GM19035 (cell line): ENCODE data around the gene AGPS.

Source experiments
- ATAC-seq: cut with Tn5 transposase; IDR thresholded peaks from one replicate; pipeline ENCODE4 v1.9.1; 2021; ENCODE audit not compliant: unreplicated experiment

The AGPS gene

DNA sequence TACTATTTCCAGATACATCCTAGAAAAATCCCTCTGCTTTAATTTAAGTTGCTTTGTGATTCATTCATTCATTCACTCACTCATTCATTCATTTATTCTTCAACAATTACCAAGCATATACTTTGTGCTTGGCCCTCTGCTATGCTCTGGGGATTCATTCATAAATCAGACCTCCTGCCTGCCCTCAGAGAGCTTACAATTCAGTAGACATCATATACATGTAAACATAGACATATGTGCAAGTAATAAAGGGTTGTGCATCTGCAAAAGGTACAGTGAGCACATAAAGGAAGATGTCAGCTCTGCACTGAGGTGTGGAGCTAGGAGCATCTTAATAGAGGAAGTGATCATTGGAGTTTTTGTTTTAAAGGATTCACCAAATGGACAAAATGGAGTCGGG is 189.4 kb downstream of the AGPS start:
- no peak for ATAC-seq

DNA sequence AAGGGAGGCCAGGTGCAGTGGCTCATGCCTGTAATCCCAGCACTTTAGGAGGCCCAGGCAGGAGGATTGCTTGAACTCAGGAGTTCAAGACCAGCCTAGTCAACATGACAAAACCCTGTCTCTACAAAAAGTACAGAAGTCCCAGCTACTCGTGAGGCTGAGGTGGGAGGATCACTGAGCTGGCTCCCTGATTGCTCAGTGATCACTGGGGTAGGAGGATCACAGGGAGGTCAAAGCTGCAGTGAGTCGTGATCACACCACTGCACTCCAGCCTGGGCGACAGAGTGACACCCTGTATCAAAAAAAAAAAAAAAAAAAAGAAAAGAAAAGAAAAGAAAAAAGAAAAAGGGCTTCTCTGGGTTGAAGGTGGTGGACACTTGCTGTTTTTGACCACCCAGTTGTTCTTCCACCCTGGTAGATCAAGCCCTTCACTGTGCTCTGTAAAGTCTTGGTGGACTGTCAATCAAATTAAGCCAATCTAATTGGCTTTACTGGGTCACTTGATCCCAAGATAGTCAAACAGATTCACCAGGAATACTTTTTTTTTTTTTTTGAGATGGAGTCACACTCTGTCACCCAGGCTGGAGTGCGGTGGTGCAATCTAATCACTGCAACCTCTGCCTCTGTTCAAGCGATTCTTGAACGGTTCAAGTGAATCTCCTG is 191.6 kb downstream of the AGPS start:
- no peak for ATAC-seq

DNA sequence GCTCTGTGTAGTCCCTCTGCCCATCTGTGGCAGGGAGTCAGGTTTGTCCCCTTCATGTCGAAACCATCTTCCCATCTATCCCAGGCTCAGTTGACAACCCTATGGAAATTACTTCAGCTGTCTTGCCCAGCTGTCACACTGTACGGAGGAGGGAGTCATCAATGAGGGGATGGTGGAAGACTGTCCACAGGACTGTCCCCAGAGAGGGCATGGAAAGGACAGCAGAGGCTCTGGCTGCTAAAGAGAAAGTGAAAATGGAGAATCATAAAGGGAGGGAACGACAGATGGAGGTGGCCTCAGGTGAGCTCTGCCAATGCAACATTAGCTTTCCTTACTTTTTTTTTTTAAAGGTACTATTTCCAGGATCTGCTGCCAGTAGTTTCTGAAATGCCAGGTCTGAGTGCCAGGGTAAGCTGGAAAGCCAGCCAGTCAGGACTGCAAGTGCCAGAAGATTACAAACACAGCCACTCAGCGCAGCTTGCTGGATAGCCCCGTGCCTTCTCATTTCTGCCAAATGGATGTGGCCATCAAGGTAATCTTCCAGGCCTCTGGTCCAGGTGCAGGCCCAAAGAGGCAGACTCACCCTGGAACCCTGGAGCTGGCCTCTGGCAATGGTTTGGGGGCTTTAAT is 192.8 kb downstream of the AGPS start:
- ATAC-seq: no peak

DNA sequence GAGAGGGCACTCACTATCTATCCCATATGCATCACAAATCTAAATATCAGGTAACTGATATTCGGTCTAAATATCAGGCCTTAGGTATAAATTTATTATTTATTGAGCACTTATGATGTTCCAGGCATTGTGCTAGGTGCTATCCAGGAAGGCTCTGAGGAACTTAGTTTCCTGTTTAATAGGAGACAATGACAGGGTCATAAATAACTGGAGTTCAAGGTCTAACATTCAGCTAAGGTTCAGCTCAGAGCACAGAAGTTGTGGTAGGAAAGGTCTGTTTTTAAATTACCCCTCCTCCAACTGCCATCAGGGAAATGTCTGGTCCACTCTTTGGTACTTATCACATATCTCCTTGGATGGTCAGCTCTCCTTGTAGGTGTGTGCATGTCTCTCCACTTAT is 193.6 kb downstream of the AGPS start:
- no peak for ATAC-seq

DNA sequence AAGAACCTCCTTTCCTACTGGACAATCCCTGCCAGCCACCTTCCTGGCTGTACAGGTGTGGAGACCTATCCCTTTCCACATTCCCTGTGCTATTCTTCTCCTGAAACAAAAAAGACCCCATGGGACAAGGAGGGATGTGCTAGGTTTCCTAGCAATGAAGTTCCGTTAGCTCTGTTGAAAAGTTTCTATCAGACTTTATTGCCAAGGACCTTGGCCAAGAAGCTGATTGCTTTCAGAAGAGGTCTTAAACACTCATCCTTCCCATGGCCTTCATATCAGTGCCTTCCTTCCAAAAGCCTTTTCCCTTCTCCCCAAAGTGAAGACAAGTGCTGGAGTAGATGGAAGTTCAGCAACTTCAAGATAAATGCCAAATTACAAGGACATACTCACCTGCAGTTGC is 194.8 kb downstream of the AGPS start:
- no peak for ATAC-seq

DNA sequence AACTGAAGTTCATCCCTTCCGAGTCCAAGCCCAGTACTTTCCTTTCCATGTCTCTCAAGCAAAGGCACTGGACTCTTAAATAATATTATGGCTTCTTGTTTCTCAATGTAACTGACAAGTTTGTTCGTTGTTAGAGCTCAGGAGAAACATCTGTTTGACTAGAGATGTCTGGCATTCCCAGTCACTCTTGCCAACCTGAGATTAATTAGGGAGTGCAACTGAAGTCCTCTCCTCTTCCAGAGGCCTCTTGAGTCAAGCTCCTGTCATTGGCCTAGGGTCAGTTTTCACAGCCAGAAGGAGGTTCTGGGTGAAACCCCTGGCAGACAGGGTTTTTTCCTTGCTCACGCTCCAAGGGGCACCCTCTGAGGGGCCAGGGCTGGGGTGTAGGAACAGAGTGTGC is 196.1 kb downstream of the AGPS start:
- no peak for ATAC-seq

DNA sequence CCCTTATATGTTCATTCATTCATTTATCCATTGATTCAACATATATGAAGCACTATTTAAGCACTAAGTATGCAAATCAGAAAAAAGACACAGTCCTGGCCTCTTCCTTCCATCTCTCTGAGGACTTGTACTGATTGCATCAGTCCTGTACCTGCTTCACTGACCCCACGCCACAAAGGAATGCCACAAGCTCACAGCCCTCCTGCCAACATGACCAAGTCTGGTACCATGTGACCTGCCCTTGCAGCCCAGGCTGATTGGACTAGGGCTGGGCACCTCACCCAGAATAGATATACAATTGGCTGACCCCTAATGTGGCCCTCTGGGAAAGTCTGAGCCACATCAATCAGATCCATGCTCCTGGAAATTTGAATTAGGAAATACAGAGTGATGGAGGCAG is 196.6 kb downstream of the AGPS start:
- no peak for ATAC-seq

DNA sequence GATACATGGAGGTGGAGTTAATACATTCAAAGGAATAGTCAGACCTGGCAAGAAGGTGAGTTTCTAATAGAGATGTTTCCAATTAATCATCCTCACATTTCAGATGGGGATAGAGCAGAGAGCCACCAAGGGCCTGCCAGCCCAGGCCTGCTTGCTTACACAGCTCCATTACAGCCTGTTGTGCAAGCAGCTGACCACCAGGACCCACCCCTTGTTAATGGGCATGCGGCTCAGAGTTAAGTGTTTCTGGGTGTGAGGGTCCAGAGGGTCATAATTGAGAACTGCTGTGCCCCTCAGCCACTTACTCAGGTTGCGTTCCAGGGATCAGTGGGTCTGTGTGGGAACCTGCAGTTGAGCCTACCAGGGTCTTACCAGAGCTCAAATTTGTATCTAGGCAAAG is 199.8 kb downstream of the AGPS start:
- no peak for ATAC-seq

DNA sequence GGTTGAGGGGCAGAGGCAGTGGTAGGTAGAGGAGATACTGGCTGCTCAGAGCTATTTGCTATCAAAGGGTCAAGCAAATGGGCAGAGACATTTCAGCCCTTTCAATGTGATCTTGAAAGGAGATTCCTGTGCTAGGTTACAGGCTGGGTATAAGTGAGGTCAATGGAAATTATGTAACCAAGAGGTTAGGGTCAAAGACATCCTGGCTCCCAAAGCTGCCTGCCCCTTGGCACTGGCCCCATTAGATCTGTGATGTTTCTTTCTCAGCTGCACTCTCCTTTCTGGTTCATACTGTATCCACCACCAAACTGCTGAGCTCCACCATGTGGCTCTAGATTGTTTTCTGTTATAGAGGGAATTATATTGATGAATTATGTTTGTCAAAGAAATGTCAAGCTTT is 200.4 kb downstream of the AGPS start:
- ATAC-seq: no peak

DNA sequence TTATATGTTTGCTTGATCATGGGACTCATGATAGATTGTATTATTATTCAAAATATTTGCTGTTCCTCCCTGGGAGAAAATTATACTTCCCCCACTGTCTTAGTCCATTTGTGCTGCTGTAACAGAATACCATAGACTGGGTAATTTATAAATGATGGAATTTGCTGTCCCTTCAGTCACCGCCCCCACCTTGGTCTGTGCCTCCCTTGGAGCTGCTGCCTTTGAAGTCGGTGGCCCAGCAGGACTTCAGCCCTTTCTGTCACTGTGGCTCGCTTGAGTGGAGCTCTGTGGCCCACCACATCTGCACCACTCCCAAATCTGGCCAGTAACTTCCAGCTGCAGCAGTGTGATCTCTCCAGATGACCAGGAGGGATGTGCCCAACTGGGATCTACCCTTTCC is 200.8 kb downstream of the AGPS start:
- ATAC-seq: no peak
